Suppressor macrophage (primary cell): ENCODE measurements around the gene BCORL1.

Experiments used
- DNase-seq, 4 experiments: peaks; one replicate each; pipeline ENCODE4 v3.0.0-alpha.2; 2020 to 2022

BCORL1 gene

DNA sequence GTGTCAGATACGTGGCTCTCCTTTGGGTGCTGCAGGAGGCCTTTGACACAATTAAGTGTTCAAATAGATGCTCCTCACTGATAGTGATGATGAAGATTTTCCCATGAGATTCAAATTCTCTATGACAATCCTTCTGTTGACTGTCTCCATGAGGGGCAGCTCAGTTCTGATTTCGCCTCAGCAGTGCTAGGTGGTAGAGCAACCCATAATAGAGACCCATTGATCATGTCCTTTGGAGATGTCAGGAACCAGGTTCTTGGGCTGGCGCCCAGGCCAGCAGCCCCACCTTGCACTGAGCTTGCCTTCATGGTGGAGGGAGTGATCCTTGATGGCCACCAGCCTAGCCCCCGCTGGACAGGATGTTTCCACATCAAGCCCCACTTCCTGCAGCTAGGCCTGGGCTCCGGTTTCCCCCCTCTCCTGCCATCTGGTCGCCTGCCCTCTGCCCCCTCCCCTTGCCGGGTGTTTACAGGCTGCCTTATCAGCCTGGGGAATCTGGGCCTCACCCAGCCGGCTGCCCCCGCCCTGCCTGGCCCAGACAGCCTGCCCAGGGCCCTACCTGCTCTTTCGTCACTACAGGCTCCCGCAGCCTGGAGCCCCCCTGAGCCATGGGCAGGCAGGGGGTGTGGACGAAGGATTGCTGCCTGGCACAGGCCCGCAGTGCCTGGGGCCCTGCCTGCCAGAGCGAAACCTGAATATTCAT is 115.2 kb downstream of the BCORL1 start:
- DNase-seq: no peak

DNA sequence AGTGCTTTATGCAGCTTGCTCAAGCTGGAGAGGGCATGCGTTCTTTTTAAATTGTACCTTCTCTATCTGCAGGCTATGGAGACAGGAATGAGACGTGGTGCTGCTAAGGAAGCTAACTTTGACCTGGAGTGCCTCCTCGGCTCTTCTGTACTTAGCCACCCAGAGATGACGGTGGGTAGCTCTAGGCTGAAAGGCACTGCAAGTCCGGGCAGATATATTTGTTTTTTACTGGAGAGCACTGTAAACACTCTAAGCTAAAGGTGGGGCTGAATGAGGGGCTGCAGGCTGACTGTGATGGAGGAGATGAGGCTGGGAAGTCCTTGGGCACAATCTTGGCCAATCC is 115.7 kb downstream of the BCORL1 start:
- DNase-seq: no peak

GRCh38 chrX:130100180-130100579 is 117.7 kb downstream of the BCORL1 start:
- DNase-seq: peak in 2 of 4 experiments; percentile 43 to 47

GRCh38 chrX:130103605-130104004 is 121.2 kb downstream of the BCORL1 start:
- DNase-seq: no peak

GRCh38 chrX:130105244-130105643 is 122.8 kb downstream of the BCORL1 start:
- DNase-seq: no peak

GRCh38 chrX:130106071-130106470 is 123.6 kb downstream of the BCORL1 start:
- DNase-seq: peak in 2 of 4 experiments; percentile 19 to 30
